NCI-H748 treated with DMSO at 0.1 percent for 48 hours (cell line): ENCODE results near the gene SLC25A20.
"Not testable (repeated sequence)": the region's sequence is repeated elsewhere in the genome, so short reads cannot be mapped to it uniquely, and the experiment has no call there.

Experiments used
- DNase-seq: peaks from one replicate; lab custom pipeline; 2025; lab: John Stamatoyannopoulos, UW

Gene SLC25A20

GRCh38 chr3:48845170-48845569 lies 53.5 kb downstream of the SLC25A20 start:
- no peak for DNase-seq

DNA sequence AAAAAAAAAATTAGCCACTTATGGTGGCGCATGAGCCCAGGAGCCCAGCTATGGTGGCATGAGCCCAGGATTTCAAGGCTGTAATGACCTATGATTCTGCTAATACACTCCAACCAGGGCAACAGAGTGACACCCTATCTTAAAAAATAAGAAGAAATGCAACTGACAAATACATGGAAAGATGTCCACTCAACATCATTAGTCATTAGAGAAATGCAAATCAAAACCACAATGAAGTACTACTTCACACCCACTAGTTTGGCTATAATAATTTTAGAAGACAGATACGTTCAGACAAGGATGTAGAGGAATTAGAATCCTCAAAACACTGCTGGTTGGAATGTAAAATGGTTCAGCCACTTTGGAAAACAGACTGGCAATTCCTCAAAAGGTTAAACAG lies 61.5 kb downstream of the SLC25A20 start:
- DNase-seq = no peak

DNA sequence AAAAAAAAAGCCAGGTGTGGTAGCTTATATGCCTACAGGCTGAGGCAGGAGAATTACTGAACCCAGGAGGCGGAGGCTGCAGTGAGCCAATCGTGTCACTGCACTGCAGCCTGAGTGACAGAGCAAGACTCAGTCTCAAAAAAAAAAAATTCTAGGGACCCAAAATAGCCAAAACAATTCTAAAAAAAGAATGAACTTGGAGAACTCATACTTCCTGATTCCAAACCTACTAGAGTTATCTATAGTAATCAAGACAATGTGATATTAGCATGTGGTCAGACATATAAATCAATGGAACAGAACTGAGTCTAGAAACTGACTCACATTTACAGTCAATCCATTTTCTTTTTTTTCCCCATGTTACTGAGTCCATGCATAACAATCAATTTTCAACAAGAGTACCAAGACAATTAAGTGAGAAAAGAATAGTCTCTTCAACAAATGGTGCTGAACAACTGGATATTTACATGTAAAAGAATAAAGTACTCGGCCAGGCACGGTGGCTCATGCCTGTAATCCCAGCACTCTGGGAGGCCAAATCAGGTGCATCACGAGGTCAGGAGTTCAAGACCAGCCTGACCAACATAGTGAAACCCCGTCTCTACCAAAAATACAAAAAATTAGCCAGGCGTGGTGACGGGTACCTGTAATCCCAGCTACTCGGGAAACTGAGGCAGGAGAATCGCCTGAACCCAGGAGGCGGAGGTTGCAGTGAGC lies 62.9 kb downstream of the SLC25A20 start:
- no peak for DNase-seq

DNA sequence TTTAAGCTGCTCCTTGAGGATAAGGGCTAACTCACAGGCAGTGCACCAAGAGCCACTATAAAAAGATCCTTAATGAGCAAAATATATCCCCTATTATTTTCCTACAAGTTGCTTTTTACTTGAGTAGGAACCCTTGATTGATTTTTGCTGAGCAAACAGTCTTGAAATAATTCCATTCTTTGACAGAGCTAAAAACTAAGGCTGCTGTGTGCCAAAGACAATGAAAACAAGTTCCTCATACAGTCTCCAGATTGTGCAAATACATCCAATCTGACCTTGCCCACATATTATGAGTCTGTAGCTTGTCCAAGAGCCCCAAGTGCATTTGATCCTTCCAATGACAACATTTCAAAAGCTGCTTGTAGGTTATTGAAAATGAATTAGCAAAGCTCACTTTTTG lies 66.0 kb downstream of the SLC25A20 start:
- no peak for DNase-seq

DNA sequence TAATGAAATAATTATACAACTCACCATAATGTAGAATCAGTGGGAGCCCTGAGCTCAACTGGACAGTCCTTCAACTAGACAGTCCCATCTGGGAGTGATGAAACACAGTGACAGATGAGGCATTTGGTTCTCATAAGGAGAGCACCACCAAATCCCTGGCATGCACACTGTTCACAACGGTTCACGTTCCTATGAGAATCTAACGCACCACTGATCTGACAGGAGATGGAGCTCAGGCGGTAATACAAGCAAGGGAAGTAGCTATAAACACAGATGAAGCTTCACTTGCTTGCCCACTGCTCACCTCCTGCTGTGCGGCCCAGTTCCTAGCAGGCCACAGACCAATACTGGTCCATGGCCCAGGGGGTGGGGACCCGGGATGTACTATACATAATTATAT lies 68.0 kb downstream of the SLC25A20 start:
- no peak for DNase-seq

DNA sequence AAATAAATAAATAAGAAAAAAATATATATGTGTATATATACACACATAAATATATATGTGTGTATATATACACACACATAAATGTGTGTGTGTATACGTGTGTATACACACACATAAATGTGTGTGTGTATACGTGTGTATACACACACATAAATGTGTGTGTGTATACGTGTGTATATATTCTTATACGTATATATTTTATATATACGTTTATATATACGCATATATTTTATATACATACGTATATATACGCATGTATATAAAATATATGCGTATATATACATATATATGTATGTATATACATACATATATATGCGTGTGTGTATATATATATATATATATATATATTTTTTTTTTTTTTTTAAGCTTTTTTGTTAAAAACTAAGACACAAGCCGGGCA lies 69.2 kb downstream of the SLC25A20 start:
- not testable (repeated sequence) for DNase-seq

DNA sequence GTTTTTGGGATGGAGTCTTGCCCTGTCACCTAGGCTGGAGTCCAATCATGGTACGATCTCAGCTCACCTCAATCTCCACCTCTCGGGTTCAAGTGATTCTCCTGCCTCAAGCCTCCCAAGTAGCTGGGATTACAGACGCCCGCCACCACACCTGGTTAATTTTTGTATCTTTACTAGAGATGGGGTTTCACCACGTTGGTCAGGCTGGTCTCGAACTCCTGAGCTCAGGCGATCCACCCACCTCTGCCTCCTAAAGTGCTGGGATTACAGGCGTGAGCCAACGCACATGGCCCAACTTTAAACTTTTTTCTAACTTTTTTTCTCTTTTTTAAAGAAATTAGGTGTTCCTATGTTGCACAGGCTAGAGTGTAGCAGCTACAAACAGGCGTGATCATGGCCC lies 70.8 kb downstream of the SLC25A20 start:
- not testable (repeated sequence) for DNase-seq

DNA sequence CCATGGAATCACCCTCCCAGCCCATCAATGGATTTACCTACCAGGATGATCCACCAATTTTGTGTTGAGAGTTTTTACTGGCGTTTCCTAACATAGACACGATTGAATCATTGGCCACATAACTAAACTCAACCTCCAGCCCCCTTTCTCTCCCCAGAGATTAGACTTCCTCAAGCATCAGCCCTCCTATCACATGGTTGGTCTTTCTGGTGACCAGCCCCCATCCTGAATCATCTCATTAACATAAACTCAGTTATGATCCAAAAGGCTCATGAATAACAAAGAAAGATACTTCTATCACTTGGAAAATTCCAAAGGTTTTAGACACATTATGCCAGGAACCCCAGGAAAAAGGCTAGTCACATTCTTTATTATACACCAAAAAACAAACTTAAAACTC lies 72.2 kb downstream of the SLC25A20 start:
- no peak for DNase-seq

- no peak for DNase-seq
Observed at GRCh38 chr3:48820612-48821324, 77.9 kb downstream of the SLC25A20 start.

GRCh38 chr3:48819234-48820221 lies 79.2 kb downstream of the SLC25A20 start:
- no peak for DNase-seq

DNA sequence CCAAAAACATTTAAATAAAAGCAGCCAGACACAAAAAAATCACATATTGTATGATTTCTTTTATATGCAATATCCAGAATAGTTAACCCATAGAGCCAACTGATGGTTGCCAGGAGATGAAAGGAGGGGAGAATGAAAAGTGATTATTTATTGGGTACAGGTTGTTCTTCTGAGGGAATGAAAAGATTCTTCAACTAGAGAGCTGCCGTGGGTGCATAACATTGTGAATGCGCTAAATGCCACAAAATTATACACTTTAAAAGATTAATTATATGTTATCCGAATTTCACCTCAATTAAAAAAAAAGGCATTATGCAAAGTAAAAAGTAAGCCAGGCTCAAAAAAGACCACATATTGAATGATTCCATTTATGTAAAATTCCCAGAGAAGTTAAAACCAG lies 87.2 kb downstream of the SLC25A20 start:
- no peak for DNase-seq
